HG03175 (cell line): ENCODE measurements around the gene SDR9C7.
A peak's percentile ranks its signal among the peaks of the same experiment; 100 is the strongest.
"Not testable (repeated sequence)": the region's sequence is repeated elsewhere in the genome, so short reads cannot be mapped to it uniquely, and the experiment has no call there.

Source experiments
- ATAC-seq: cut with Tn5 transposase; IDR thresholded peaks from one replicate; pipeline ENCODE4 v1.9.1; 2021; ENCODE audit warnings: mild to moderate bottlenecking, moderate library complexity; ENCODE audit not compliant: unreplicated experiment

The SDR9C7 gene

GRCh38 chr12:56954057-56954957 is 20.1 kb upstream of the SDR9C7 start:
- no peak for ATAC-seq

GRCh38 chr12:56953314-56953713 is 19.1 kb upstream of the SDR9C7 start:
- ATAC-seq, result no peak

- no peak for ATAC-seq
These were observed 17.6 kb upstream of the SDR9C7 start for GRCh38 chr12:56951582-56952339.

- no peak for ATAC-seq
These were observed 14.7 kb upstream of the SDR9C7 start for GRCh38 chr12:56948881-56949280.

DNA sequence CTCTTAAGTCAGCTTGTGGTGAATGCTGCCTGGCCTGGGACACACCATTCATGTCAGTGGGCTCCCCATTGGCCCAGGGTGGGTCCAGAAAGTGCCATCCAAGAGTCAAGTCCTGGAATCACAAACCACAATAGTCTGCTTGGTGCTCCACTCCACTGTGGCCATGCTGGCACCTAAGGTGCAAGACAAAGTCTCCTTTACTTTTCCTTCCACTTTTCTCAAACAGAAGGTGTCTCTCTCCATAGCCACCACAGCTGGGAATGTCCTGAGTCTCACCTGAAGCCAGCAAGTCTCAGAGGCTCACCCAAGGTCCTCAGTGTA is 14.2 kb upstream of the SDR9C7 start:
- ATAC-seq, result no peak

GRCh38 chr12:56947633-56948456 is 13.6 kb upstream of the SDR9C7 start:
- ATAC-seq, result no peak

GRCh38 chr12:56943878-56944277 is 9.7 kb upstream of the SDR9C7 start:
- no peak for ATAC-seq

DNA sequence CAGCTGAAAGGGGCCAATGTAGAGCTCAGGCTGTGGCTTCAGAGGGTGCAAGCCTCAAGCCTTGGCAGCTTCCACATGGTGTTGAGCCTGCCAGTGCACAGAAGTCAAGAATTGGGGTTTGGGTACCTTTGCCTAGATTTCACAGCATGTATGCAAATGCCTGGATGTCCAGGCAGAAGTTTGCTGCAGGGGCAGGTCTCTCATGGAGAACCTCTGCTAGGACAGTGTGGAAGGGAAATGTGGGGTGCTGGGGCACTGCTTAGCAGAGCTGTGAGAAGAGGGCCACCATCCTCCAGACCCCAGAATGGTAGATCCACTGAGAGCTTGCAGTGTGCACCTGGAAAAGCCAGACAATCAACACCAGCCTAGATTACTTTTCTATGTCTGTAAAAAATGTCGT is 9.2 kb upstream of the SDR9C7 start:
- not testable (repeated sequence) for ATAC-seq

DNA sequence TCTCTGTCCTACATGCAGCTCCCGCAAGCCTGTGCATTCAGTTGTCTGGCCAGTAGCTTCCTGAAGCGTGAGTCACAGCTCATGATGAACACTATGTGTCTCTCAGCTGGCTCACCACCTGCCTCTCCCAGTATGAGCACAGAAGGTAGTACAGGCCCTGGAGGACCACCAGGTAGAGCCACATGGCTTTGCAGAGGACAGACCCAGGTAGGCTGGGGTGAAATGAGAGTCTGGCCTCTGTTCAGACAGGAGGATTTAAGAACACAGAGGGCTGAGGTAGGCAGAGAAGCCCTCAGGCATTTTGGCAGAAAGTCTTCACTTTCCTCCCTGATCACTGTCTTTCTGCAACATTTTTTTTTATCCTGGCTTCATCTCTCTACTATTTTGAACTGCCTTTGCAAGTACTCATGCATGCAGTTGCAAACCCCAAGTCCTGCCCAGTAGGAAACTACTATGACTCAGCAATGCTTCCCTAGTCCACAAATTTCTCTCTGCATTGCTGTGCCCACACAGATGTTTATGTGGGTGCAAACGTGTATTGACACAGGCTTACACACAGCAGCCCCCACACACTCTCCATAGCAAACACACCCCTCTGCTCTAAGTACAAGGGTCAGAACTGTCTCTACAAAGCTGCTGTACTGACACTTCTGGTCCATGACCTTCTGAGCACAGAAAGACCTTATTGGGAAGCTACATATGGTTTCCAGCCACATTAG is 7.2 kb upstream of the SDR9C7 start:
- ATAC-seq, result peak; percentile 65

DNA sequence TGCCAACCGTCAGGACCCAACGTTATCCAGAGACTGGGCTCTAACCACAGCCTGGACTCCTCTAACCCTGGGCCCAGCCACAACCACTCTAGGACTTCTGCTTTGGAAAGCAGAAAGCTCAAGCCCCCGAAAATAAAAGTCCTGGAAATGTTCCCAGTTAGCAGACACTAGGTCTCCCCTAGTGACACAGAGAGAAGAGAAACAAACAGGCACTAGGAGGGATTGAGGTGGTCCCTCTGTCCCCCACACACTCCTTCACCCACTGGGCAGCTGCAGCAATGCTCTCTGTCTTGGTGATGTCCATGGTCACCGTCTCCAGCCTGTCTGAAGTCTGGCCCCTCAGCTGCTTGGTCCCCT is 6.7 kb upstream of the SDR9C7 start:
- not testable (repeated sequence) for ATAC-seq

DNA sequence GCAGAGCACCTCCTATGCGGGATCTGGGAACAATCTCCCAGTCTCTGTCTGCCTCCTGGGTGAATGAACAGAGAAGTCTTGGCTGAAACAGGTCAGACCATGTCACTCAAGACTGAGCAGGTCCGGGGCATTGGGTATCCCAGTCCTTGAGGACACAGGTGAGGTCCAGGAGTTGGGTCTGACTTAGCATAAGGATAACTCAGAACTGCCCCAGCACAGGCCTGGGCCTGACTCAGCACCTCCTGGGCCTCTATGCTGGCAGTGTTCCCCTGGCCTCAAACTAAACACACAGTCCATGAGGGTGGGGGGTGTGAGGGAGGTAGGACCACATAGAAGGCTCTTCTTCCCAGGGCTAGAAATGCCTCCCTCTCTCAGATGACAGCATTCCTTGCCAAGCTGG is 1.5 kb upstream of the SDR9C7 start:
- no peak for ATAC-seq

DNA sequence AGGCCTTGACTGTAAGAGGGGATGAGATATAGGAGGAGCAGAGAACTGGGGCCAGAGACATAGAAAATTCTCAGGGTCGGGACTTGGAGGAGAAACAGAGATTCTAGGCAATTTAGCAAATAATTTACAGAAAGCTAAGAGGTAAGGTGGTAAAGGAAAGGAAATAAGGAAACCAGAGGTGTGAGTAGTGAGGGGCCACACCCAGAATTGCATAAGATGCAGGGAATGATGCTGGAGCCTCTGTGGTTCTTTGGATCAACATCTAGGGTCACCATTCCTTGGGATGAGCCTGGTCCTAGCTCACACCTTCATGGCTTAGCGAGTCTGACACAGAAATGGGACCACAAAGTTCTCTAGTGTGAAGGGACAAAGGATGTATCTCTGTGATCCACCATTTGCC is 949 bp upstream of the SDR9C7 start:
- no peak for ATAC-seq

- no peak for ATAC-seq
These were observed 1.3 kb downstream of the SDR9C7 start for GRCh38 chr12:56932867-56933266.

DNA sequence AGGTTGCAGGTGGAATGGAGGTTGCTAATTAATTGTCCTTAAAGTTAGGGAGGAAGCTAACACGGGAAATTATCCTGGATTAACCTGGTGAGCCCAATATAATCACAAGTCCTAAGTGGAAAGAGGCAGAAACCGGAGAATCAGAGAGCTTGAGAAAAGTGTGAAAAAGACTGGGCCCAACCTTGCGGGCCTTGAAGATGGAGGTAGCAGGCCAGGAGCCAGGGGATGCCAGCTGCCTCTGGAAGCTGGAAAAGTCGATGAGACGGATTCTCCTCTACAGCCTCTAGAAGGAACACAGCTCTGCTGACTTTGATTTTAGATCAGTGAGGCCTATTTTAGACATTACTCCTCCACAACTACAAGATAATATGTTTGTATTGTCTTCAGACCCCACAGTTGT is 2.1 kb downstream of the SDR9C7 start:
- no peak for ATAC-seq

- ATAC-seq, result no peak
These were observed 2.7 kb downstream of the SDR9C7 start for GRCh38 chr12:56931474-56931978.

- no peak for ATAC-seq
These were observed 4.0 kb downstream of the SDR9C7 start for GRCh38 chr12:56930241-56930640.

DNA sequence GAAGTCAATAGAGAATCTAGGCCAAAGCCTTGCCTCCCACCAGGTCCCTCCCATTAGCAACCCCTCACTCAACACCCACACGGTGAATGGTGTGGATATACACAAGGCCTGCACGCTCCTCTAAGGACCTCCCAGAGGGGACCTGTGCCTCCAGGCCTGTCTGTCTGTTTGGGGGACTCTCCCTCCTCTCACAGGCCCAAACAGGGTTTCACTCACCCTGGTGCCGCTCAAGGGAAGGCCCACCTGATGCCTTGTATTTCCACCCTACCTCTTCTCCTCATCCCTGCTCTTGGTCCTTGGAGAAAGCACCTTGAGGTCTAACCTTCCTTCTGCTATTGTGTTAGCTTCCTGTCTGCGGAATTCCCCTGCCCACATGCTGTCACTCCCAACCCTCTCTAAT is 4.4 kb downstream of the SDR9C7 start:
- no peak for ATAC-seq

GRCh38 chr12:56928262-56928661 is 5.9 kb downstream of the SDR9C7 start:
- no peak for ATAC-seq

GRCh38 chr12:56927281-56927680 is 6.9 kb downstream of the SDR9C7 start:
- no peak for ATAC-seq

- ATAC-seq, result no peak
These were observed 12.2 kb downstream of the SDR9C7 start for GRCh38 chr12:56922031-56922430.

- no peak for ATAC-seq
These were observed 12.9 kb downstream of the SDR9C7 start for GRCh38 chr12:56921346-56921745.
